ENCODE results near the gene IAH1. TPM values are rescaled to one million over a fixed set of nuclear protein-coding genes. Genes with fewer than 3 reads are reported as not detected.

IAH1 gene
- total RNA-seq, 1 experiment from 2014 or later, result 57.8 TPM

- H3K9me3 Mint-ChIP-seq (ENCODE audit: unreplicated experiment), result no peaks in the 10 kb centered on the region
- no peaks in the 10 kb centered on the region for H3K4me1 Mint-ChIP-seq (ENCODE audit: low read depth, unreplicated experiment)
- ChIA-PET CTCF (no interaction called here), POLR2A (no interaction called here)
- DNase-seq, result no peak
- Histone ChIP-seq H3K4me1 (no peaks in the 10 kb centered on the region; the same call in 1 of the 2 replicates), H3K4me3 (ENCODE audit: low read depth, low read length) (no peak overlapping the region), H3K36me3 (ENCODE audit: control insufficient read depth, insufficient read depth, low read length) (peaks cover 2% of the 10 kb centered on the region; the same call in 1 of the 2 replicates), H3K27me3 (replicated peaks; ENCODE audit: control insufficient read depth, insufficient read depth, low read length) (no peaks in the 10 kb centered on the region), H3K9me3 (no peaks in the 10 kb centered on the region)
- intact Hi-C loops (cut with micrococcal nuclease; ENCODE audit: unreplicated experiment), result no loop called here
- no TSS peak for BruUV-seq (replicated peaks)
- no peaks in the 10 kb centered on the region for H3K27me3 Mint-ChIP-seq (ENCODE audit: insufficient read depth, unreplicated experiment)
- H3K27ac Mint-ChIP-seq (ENCODE audit: unreplicated experiment), result no peak overlapping the region
- no peak for TF ChIP-seq CTCF (IDR thresholded peaks at IDR 0.05; ENCODE audit: insufficient read depth in 1 of 2, low read depth in 1 of 2, low read length in 1 of 2, severe bottlenecking in 1 of 2, unreplicated experiment in 1 of 2)
- no peak overlapping the region for H3K4me3 Mint-ChIP-seq (ENCODE audit: unreplicated experiment)
- peaks cover 50% of the 10 kb centered on the region for H3K36me3 Mint-ChIP-seq (ENCODE audit: insufficient read depth, unreplicated experiment)
These were observed 4.2 kb downstream of the IAH1 start for GRCh38 chr2:9478526-9478925.

DNA sequence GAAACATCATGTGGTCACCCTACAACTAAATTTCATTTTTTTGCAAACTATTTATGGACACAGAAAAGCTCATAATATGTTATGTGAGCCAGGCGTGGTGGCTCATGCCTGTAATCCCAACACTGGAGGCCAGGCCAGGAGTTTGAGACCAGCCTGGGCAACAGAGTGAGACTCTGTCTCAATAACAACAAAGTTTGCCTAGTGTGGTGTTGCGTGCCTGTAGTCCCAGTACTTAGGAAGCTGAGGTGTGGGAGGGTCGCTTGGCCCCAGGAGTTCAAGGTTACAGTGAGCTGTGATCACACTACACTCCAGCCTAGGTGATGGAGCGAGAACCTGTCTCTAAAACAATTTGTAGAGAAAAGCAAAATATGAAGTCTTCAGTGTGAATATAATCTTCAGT, 5.8 kb downstream of the IAH1 start:
- POLR2A ChIA-PET, result no interaction called here
- peaks cover 2% of the 10 kb centered on the region; the same call in 1 of the 2 replicates for H3K36me3 ChIP-seq (ENCODE audit: control insufficient read depth, insufficient read depth, low read length)

GRCh38 chr2:9483107-9483506, 8.8 kb downstream of the IAH1 start:
- Histone ChIP-seq H3K4me3 (ENCODE audit: low read depth, low read length) (no peak overlapping the region), H3K27me3 (replicated peaks; ENCODE audit: control insufficient read depth, insufficient read depth, low read length) (no peaks in the 10 kb centered on the region), H3K9me3 (no peaks in the 10 kb centered on the region), H3K4me1 (no peaks in the 10 kb centered on the region; the same call in 1 of the 2 replicates), H3K36me3 (ENCODE audit: control insufficient read depth, insufficient read depth, low read length) (no peaks in the 10 kb centered on the region; the same call in 1 of the 2 replicates)
- no peak for TF ChIP-seq CTCF (IDR thresholded peaks at IDR 0.05; ENCODE audit: insufficient read depth in 1 of 2, low read depth in 1 of 2, low read length in 1 of 2, severe bottlenecking in 1 of 2, unreplicated experiment in 1 of 2)
- no peaks in the 10 kb centered on the region for H3K9me3 Mint-ChIP-seq (ENCODE audit: unreplicated experiment)
- H3K36me3 Mint-ChIP-seq (ENCODE audit: insufficient read depth, unreplicated experiment), result peaks cover 73% of the 10 kb centered on the region
- no peak overlapping the region for H3K27ac Mint-ChIP-seq (ENCODE audit: unreplicated experiment)
- intact Hi-C loops (cut with micrococcal nuclease; ENCODE audit: unreplicated experiment), result no loop called here
- H3K4me1 Mint-ChIP-seq (ENCODE audit: low read depth, unreplicated experiment), result no peaks in the 10 kb centered on the region
- CTCF ChIA-PET, result no interaction called here
- no peaks in the 10 kb centered on the region for H3K27me3 Mint-ChIP-seq (ENCODE audit: insufficient read depth, unreplicated experiment)
- H3K4me3 Mint-ChIP-seq (ENCODE audit: unreplicated experiment), result no peak overlapping the region
- no TSS peak for BruUV-seq (replicated peaks)
- POLR2A ChIA-PET, result no interaction called here
- no peak for DNase-seq

More for the DNA sequence above, 5.8 kb downstream of the IAH1 start:
- Mint-ChIP-seq H3K4me1 (ENCODE audit: low read depth, unreplicated experiment) (no peaks in the 10 kb centered on the region), H3K27ac (ENCODE audit: unreplicated experiment) (no peak overlapping the region), H3K4me3 (ENCODE audit: unreplicated experiment) (no peak overlapping the region), H3K9me3 (ENCODE audit: unreplicated experiment) (no peaks in the 10 kb centered on the region), H3K36me3 (ENCODE audit: insufficient read depth, unreplicated experiment) (peaks cover 63% of the 10 kb centered on the region), H3K27me3 (ENCODE audit: insufficient read depth, unreplicated experiment) (no peaks in the 10 kb centered on the region)
- no peak for DNase-seq
- BruUV-seq (replicated peaks), result no TSS peak
- Histone ChIP-seq H3K27me3 (replicated peaks; ENCODE audit: control insufficient read depth, insufficient read depth, low read length) (no peaks in the 10 kb centered on the region), H3K4me1 (no peaks in the 10 kb centered on the region; the same call in 1 of the 2 replicates), H3K4me3 (ENCODE audit: low read depth, low read length) (no peak overlapping the region), H3K9me3 (no peaks in the 10 kb centered on the region)
- intact Hi-C loops (cut with micrococcal nuclease; ENCODE audit: unreplicated experiment), result no loop called here
- CTCF ChIA-PET, result no interaction called here
- no peak for TF ChIP-seq CTCF (IDR thresholded peaks at IDR 0.05; ENCODE audit: insufficient read depth in 1 of 2, low read depth in 1 of 2, low read length in 1 of 2, severe bottlenecking in 1 of 2, unreplicated experiment in 1 of 2)

All from Caco-2 (cell line).